HG03039 (cell line): ENCODE data around the gene RHBDL1.

Experiments
- ATAC-seq: cut with Tn5 transposase; IDR thresholded peaks from one replicate; pipeline ENCODE4 v1.9.1; 2021; ENCODE audit warnings: mild to moderate bottlenecking, moderate library complexity; ENCODE audit not compliant: unreplicated experiment

The RHBDL1 gene

GRCh38 chr16:672851-673250, 2.6 kb upstream of the RHBDL1 start:
- no peak for ATAC-seq

GRCh38 chr16:673399-673991, 2.0 kb upstream of the RHBDL1 start:
- no peak for ATAC-seq

- ATAC-seq = no peak
Measured at GRCh38 chr16:674214-674881, 1.1 kb upstream of the RHBDL1 start.

GRCh38 chr16:675884-676564, 553 bp downstream of the RHBDL1 start:
- no peak for ATAC-seq

GRCh38 chr16:676565-676902, 1.1 kb downstream of the RHBDL1 start:
- ATAC-seq = no peak

- ATAC-seq = no peak
Measured at GRCh38 chr16:676913-677312, 1.4 kb downstream of the RHBDL1 start.

- ATAC-seq = no peak
Measured at GRCh38 chr16:677316-678190, 2.1 kb downstream of the RHBDL1 start.

GRCh38 chr16:678209-678857, 2.9 kb downstream of the RHBDL1 start:
- ATAC-seq = no peak

- ATAC-seq = no peak
Measured at GRCh38 chr16:678858-679813, 3.7 kb downstream of the RHBDL1 start.

GRCh38 chr16:679814-680624, 4.5 kb downstream of the RHBDL1 start, which contains the start of gene STUB1:
Gene STUB1 (plus strand): TSS chr16:680410. CDS start chr16:680526, 116 bp downstream.
- peak; percentile 33 for ATAC-seq

- ATAC-seq = no peak
Measured at GRCh38 chr16:680625-680945, 5.1 kb downstream of the RHBDL1 start.

GRCh38 chr16:680967-681745, 5.7 kb downstream of the RHBDL1 start:
- no peak for ATAC-seq

GRCh38 chr16:681746-682427, 6.4 kb downstream of the RHBDL1 start:
- ATAC-seq = no peak

GRCh38 chr16:682493-683395, 7.3 kb downstream of the RHBDL1 start:
- ATAC-seq = no peak

GRCh38 chr16:683396-684070, 8.1 kb downstream of the RHBDL1 start:
- ATAC-seq = peak; percentile 1
